Gastrocnemius medialis (tissue), 4 donors: ENCODE measurements around the gene STBD1. TPM values are rescaled to one million over a fixed set of nuclear protein-coding genes. Genes with fewer than 3 reads are reported as not detected.

Experiments
- total RNA-seq, 4 donors: library from RNA; depleted of rRNA; stranded (reverse); fragments of >200 nt; gene quantifications; one replicate each; pipeline versions ENCODE4 v1.1.0 to v1.2.3, GENCODE V29; 2016

STBD1 gene
- total RNA-seq, 4 donors from 2014 or later: 17.9 to 57.5 (median 41.5) TPM

Other genes starting within 250 kb of the STBD1 start
- gene ART3, start 232.0 kb upstream of the STBD1 start, total RNA-seq: 10 to 100 TPM; 55.2 to 91.0 (median 83.4) TPM
- gene NUP54, start 158.3 kb upstream of the STBD1 start, total RNA-seq: 10 to 100 TPM; 15.7 to 22.8 (median 20.0) TPM
- 100 to 1,000 TPM in 3 of 4 donors, 10 to 100 TPM in 1; 91.3 to 292 (median 186) TPM for gene SCARB2, start 92.9 kb upstream of the STBD1 start, total RNA-seq
- 1 to 10 TPM in 3 of 4 donors, under 1 TPM in 1; 0.56 to 6.8 (median 3.8) TPM for gene FAM47E, start 55.0 kb upstream of the STBD1 start, total RNA-seq
- gene CCDC158, start 114.4 kb downstream of the STBD1 start, total RNA-seq: not detected
- gene SHROOM3, start 128.5 kb downstream of the STBD1 start, total RNA-seq: 1 to 10 TPM in 2 of 4 donors, under 1 TPM in 2; 0.20 to 1.7 (median 0.98) TPM